Mesenteric fat pad (tissue), 1 donor: ENCODE data around the gene SSTR1. TPM values are rescaled to one million over a fixed set of nuclear protein-coding genes. Genes with fewer than 3 reads are reported as not detected.
"Not testable (repeated sequence)": the region's sequence is repeated elsewhere in the genome, so short reads cannot be mapped to it uniquely, and the experiment has no call there.

ENCODE experiments used
- DNase-seq: peaks from one replicate; pipeline ENCODE4 v3.0.0-alpha.2; 2020; ENCODE audit warnings: low spot score
- long read RNA-seq: library from polyadenylated mRNA; unstranded; transcript quantifications from one replicate; pipeline ENCODE4 v2.0.0, GENCODE V29; 2020
- total RNA-seq: library from RNA; stranded (reverse); fragmentation: NEBNext Ultra II Directional; extraction: Animal tissue kit (Norgen Biotek cat#: 25700); gene quantifications from one replicate; pipeline ENCODE4 v1.2.1, GENCODE V29; 2021
- donor health status: DM: yes; HTN: yes; CAD: no.

The SSTR1 gene
- 0.29 TPM for total RNA-seq
- long read RNA-seq, result 0 reads

- no peak for DNase-seq
Measured at GRCh38 chr14:38207736-38208617, at the start of gene SSTR1. TSS of gene SSTR1 (plus strand) at chr14:38207904. CDS start at chr14:38209390, 1,486 bp downstream.

GRCh38 chr14:38158468-38158867, 49.2 kb upstream of the SSTR1 start:
- no peak for DNase-seq

- no peak for DNase-seq
Measured at GRCh38 chr14:38168416-38168815, 39.3 kb upstream of the SSTR1 start.

DNA sequence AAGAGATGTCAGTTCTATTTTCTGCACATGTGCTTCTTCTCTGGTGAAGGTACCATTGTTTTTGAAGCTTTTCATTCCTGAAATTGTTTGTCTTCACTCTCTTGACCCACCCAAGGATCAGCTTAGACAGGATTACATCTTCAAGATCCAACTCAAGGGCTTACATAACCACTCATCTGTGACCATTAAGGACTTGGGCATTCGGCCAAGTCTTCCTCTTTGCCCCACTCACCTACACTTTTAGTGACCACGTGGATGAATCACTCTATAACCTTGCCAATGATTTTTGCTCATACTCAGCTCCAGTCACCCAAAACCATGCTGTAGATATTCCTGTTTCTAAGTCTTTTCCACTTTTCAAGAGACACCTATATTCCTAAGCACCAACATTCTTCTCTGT, 36.5 kb upstream of the SSTR1 start:
- no peak for DNase-seq

- DNase-seq, result no peak
Measured at GRCh38 chr14:38174711-38175110, 33.0 kb upstream of the SSTR1 start.

GRCh38 chr14:38175658-38176057, 32.0 kb upstream of the SSTR1 start:
- DNase-seq, result no peak

GRCh38 chr14:38176379-38176778, 31.3 kb upstream of the SSTR1 start:
- DNase-seq, result no peak

- DNase-seq, result no peak
Measured at GRCh38 chr14:38184132-38184531, 23.6 kb upstream of the SSTR1 start.

DNA sequence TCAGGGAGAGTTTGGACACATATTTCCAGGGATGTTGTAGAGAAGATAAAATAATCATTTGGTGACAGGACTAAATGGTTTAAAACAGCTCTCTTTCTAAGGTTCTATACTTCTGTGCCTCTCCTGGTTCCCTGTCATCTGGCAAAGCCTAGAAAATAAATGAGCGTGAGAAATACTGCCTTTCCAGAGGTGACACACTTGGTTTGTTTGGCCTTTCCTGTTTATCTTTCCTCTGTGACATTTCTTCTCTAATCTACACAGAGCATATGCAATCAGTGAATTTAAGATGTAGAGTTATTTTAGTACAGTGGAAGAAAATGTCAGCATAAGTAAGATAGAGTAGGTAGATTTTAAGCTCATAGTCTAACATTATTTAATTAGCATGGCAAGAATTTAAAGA, 22.0 kb upstream of the SSTR1 start:
- DNase-seq, result no peak

GRCh38 chr14:38186216-38186615, 21.5 kb upstream of the SSTR1 start:
- no peak for DNase-seq

- no peak for DNase-seq
Measured at GRCh38 chr14:38187528-38187927, 20.2 kb upstream of the SSTR1 start.

DNA sequence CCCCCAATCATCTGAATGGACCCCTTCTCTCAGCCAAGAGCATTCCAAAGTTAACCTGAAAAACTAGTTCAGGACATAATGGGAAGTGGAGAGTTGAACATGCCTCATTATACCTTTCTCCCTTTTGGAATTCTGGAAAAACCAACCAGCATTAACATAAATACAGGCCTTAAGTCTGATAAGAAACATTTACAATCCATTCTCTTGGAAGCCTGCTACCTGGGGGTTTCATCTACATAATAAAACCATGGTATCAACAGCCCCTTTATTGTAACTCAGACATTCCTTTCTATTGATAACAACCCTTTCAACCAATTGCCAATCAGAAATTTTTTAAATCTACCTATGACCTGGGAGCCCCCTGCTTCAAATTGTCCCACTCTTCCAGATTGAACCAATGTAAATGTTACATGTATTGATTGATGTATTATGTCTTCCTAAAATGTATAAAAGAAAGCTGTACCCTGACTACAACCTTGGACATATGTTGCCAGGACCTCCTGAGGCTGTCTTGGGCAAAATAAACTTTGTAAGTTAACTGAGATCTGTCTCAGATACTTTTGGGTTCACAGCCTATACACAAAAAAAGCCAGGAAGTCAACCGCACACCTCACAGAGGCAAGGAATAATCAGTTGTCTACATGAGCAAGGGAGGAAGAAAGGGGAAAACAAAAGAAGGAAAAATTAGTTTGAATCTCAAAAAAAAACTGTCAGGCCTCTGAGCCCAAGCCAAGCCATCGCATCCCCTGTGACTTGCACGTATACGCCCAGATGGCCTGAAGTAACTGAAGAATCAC, 17.6 kb upstream of the SSTR1 start:
- no peak for DNase-seq

DNA sequence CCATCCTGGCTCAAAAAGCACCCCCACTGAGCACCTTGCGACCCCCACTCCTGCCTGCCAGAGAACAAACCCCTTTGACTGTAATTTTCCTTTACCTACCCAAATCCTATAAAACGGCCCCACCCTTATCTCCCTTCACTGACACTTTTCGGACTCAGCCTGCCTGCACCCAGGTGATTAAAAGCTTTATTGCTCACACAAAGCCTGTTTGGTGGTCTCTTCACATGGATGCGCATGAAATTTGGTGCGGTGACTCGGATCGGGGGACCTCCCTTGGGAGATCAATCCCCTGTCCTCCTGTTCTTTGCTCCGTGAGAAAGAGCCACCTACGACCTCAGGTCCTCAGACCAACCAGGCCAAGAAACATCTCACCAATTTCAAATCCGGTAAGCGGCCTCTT, 16.9 kb upstream of the SSTR1 start:
- DNase-seq, result not testable (repeated sequence)

DNA sequence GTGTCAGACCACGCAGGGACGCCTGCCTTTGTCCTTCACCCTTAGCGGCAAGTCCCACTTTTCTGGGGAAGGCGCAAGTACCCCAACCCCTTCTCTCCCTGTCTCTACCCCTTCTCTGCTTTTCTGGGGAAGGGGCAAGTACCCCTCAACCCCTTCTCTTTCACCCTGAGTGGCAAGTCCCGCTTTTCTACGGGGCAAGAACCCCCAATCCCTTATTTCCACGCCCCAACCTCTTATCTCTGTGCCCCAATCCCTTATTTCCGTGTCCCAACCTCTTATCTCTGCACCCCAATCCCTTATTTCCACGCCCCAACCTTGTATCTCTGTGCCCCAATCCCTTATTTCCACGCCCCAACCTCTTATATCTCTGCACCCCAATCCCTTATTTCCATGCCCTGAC, 16.2 kb upstream of the SSTR1 start:
- DNase-seq, result not testable (repeated sequence)

DNA sequence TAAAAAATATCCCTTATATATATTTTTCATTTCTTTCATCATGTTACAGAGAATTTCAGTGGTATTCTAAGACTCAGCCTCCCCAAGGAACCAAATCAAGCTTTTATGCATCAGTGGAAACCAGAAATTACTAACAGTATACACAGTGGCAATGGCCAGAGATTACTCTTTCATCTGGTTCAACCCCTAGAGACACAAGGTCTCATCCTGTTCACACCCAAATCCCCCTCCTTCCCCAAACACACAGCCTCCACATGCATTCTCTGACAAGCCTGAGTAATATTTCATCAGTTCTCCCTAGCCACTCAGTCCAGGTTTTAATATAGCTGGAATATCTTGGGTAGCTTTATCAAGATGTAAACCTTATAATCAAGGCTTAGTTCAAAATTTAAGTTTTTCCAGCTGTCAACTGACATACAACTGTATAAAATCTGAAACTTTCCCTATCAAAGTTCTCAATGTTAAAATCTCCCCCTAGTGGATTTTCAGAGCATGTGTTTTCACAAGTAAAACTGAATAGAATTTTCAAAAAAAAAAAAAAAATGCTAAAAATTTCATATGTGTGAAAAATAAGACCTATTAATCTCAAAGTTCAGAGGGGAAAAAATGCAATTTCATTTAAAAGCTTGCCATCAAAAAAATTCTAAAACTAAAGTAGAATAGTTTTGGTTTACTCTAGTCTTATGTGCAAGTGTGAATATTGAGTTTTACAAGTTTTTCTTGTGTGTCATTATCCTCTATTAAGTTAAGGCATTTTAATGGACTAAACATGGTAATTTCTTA, 10.5 kb upstream of the SSTR1 start:
- DNase-seq, result no peak

DNA sequence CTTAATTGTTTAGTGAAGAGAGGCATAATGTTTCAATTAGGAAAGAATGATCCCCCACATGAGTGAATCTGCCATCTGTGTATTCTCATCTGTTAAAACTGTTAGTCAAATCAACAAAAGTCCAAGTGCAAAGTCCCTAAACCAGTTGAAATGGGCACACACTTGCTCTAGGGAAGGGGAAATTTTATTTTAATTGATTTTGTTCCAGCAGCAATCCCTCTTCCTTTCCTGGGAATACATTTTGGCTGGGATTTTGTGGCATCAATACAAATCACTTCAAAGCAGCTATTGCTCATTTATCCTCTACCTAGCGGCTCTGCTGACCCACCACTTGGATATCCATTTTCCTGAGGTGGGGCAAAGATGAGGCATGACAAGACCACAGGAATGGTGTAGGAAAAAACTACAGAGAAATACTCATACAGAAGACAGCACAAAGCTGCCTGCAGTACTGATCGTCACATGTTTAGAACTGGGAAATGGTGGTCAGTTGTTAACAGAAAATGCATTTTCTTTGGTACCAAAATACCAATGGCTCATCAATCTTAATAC, 9.8 kb upstream of the SSTR1 start:
- DNase-seq, result no peak

DNA sequence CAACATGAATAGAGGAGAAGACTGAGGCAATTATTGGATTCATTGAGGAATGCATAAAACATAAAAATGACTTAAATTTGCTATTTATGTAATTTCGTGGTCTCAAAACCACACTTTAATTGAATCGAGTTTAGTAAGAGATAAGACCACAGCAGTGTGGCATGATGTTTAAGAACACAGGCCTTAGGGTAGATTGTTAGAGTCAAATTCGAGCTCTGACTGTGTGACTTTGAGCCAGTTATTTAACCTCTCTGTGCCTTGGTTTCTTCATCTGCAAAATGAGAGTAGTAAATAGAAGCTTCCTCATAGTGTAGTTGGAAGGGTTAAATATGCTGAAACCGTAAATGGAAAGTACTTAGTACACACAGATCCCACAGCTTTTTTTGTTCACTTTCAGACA, 9.3 kb upstream of the SSTR1 start:
- no peak for DNase-seq

- DNase-seq, result no peak
Measured at GRCh38 chr14:38199076-38199475, 8.6 kb upstream of the SSTR1 start.

DNA sequence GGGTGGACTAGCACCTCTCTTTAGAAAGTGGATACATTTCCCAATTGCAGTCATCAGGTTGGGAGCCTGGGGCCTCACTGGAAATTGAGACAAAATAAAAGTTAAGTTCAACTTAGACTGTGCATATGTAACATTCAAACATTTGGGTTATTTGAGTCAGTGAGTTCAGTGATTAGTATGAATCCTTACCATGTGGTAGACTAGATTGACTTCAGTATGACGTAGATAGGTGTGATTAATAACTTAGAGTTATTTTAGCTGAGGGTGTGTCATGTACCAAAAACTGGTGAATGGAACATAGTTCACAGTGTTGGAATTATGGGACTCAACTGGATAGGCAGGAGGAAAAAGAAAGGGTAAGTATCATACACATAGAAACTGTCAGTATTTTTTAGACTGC, 8.0 kb upstream of the SSTR1 start:
- DNase-seq, result no peak

DNA sequence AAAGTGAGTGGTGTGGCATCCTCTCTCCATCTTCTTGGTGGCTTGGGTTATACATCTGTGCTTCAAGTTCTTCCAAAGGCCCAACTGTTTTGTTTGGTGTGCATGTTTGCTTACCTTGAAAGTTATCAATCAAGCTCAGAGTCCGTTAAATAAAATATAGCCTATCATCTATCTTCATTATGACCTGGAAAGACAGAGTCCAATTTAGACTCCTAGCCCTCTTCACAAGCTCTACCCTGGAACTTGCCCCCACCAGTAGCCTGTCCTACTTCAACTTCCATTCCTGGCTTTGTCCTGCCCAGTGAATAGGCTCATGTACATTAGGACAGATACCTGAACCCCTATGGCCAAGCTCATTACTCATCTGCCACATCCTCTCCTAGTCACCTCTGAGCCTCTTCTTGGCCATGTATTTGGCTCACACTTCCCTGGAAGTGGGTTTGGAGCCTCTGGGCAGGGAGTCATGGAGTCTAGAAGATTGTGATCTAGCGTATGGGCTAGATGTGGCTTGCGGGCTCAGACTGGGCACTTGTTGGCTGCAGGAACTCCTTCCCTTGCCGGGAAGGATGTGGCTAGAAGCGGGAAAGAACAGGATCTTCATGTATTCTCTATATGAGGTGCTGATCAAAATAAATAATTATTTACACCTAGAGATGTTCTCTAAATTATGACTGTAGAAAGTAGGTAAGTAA, 6.4 kb upstream of the SSTR1 start:
- no peak for DNase-seq
